Stomach (tissue), 9 donors: ENCODE data around the gene CTIF. TPM values are rescaled to one million over a fixed set of nuclear protein-coding genes. Genes with fewer than 3 reads are reported as not detected.

Experiments used
- DNase-seq, 2 donors: peaks; one replicate each; pipeline versions ENCODE4 v3.0.0 to v3.0.0-alpha.2; 2013 to 2019
- H3K27ac ChIP-seq, 5 donors: fragments of 200-600 bp in 4 of 5; sonication (generic) in 4 of 5; one replicate each; pipeline ENCODE4 v1.5.1; 2013 to 2019; ENCODE audit warnings: mild to moderate bottlenecking in 1 of 5, moderate library complexity in 1 of 5
- H3K27me3 ChIP-seq, 3 donors: fragments of 200-600 bp; sonication (generic); one replicate each; pipeline ENCODE4 v1.5.1; 2017 to 2019; ENCODE audit warnings: mixed run types in 1 of 3
- H3K36me3 ChIP-seq, 4 donors: fragments of 200-600 bp; sonication (generic); 1 replicate in 3 of 4; 2 replicates in 1 of 4; pipeline ENCODE4 v1.5.1; 2016 to 2019
- H3K4me1 ChIP-seq, 4 donors: fragments of 200-600 bp; sonication (generic); one replicate each; pipeline ENCODE4 v1.5.1; 2016 to 2019
- H3K4me3 ChIP-seq, 4 donors: fragments of 200-600 bp; sonication (generic) in 3 of 4; one replicate each; pipeline ENCODE4 v1.5.1; 2016 to 2019; ENCODE audit warnings: mild to moderate bottlenecking in 1 of 4
- H3K9me3 ChIP-seq, 4 donors: fragments of 200-600 bp; sonication (generic); one replicate each; pipeline ENCODE4 v1.5.1; 2016 to 2019
- CTCF ChIP-seq, 7 experiments: fragments of 450-650 bp in 4 of 7; fragments of 200-600 bp in 3 of 7; sonication (generic) in 3 of 7; IDR thresholded peaks; one replicate each; pipeline ENCODE4 v1.5.1; 2016 to 2019; ENCODE audit warnings: antibody characterized with exemption in 7 of 7, control low read depth in 2 of 7, mild to moderate bottlenecking in 1 of 7
- EP300 ChIP-seq: sonication (generic); formaldehyde crosslinking; IDR thresholded peaks from one replicate; pipeline ENCODE4 v1.6.1; 2017; ENCODE audit warnings: antibody characterized with exemption
- POLR2A ChIP-seq, 4 donors: fragments of 450-650 bp; IDR thresholded peaks; one replicate each; pipeline ENCODE4 v1.6.1; 2016; ENCODE audit warnings: antibody characterized with exemption in 4 of 4, control low read depth in 2 of 4, mild to moderate bottlenecking in 1 of 4, moderate library complexity in 1 of 4
- POLR2AphosphoS5 ChIP-seq, 3 donors: sonication (generic); formaldehyde crosslinking; IDR thresholded peaks; one replicate each; pipeline ENCODE4 v1.6.1; 2016; ENCODE audit warnings: antibody characterized with exemption in 3 of 3
- WGBS, 5 donors: extraction: QIAGEN DNeasy Blood & Tissue Kit in 3 of 5; methylation state at CpG; one replicate each; pipeline versions ENCODE4 v1.1.5 to v1.1.7; 2013 to 2018; 5-methylcytosine and 5-hydroxymethylcytosine counted together
- intact Hi-C: fragments of 100-400 bp; cut with DNase I; formaldehyde crosslinking; loops from one replicate; pipeline ENCODE4 v1.15.1; 2023; ENCODE audit warnings: low total_unique reads
- polyA plus RNA-seq, 3 donors: library from polyadenylated mRNA; stranded (reverse); fragments of 200-250 nt; gene quantifications; one replicate each; pipeline ENCODE4 v1.2.3, GENCODE V29; 2013
- total RNA-seq, 5 donors: library from RNA; depleted of rRNA; stranded (reverse); fragments of >200 nt; gene quantifications; one replicate each; pipeline versions ENCODE4 v1.1.0 to v1.2.3, GENCODE V29; 2014 to 2016
- donor health status: healthy with polysubstance abuse.
- donor health status: Bipolar disorder and iron deficiency.
- donor health status: healthy.

The CTIF gene
- total and polyA plus RNA-seq, 8 donors: 16.3 to 105 (median 30.3) TPM

- WGBS, 5 donors: 79 to 85% (median 80%) methylated on average over 10 to 15 of the region's 15 CpGs
- DNase-seq: no peak
- H3K4me1 ChIP-seq: peaks cover 0 to 8% (median 2%) of the 10 kb centered on the region in 4 donors
Measured at GRCh38 chr18:48861181-48861708, 322.4 kb downstream of the CTIF start.

GRCh38 chr18:48862132-48862531, 323.3 kb downstream of the CTIF start:
- Histone ChIP-seq H3K27ac (no peak overlapping the region), H3K4me1 (peaks cover 0 to 17% (median 7%) of the 10 kb centered on the region in 4 donors), H3K9me3 (no peaks in the 10 kb centered on the region), H3K27me3 (no peaks in the 10 kb centered on the region), H3K4me3 (no peak overlapping the region), H3K36me3 (peaks cover 0 to 30% (median 12%) of the 10 kb centered on the region in 4 donors)
- TF ChIP-seq CTCF (IDR thresholded peaks at IDR 0.05) (no peak), EP300 (no peak), POLR2AphosphoS5 (IDR thresholded peaks at IDR 0.05) (no peak), POLR2A (IDR thresholded peaks at IDR 0.05) (no peak)
- 90 to 97% (median 95%) methylated on average over 15 to 16 of the region's 16 CpGs for WGBS, 5 donors
- intact Hi-C loops: no loop called here
- no peak for DNase-seq

More at GRCh38 chr18:48861181-48861708, 322.4 kb downstream of the CTIF start:
- no peaks in the 10 kb centered on the region for H3K9me3 ChIP-seq
- no peaks in the 10 kb centered on the region for H3K27me3 ChIP-seq
- no peak overlapping the region for H3K4me3 ChIP-seq
- intact Hi-C loops: no loop called here
- peaks cover 0 to 30% (median 12%) of the 10 kb centered on the region in 4 donors for H3K36me3 ChIP-seq
- TF ChIP-seq EP300: no peak
- no peak for TF ChIP-seq POLR2AphosphoS5 (IDR thresholded peaks at IDR 0.05)
- TF ChIP-seq POLR2A (IDR thresholded peaks at IDR 0.05): no peak
- no peak for TF ChIP-seq CTCF (IDR thresholded peaks at IDR 0.05)
- H3K27ac ChIP-seq: no peak overlapping the region

GRCh38 chr18:48862678-48863270, 323.9 kb downstream of the CTIF start:
- Histone ChIP-seq H3K36me3 (peaks cover 0 to 25% (median 6%) of the 10 kb centered on the region in 4 donors), H3K4me3 (no peak overlapping the region), H3K9me3 (no peaks in the 10 kb centered on the region), H3K27me3 (no peaks in the 10 kb centered on the region), H3K27ac (no peak overlapping the region), H3K4me1 (peaks cover 0 to 19% (median 7%) of the 10 kb centered on the region in 4 donors)
- no peak for DNase-seq
- TF ChIP-seq POLR2AphosphoS5 (IDR thresholded peaks at IDR 0.05): no peak
- TF ChIP-seq EP300: no peak
- no peak for TF ChIP-seq POLR2A (IDR thresholded peaks at IDR 0.05)
- TF ChIP-seq CTCF (IDR thresholded peaks at IDR 0.05): no peak
- WGBS, 5 donors: 87 to 93% (median 91%) methylated on average over 20 to 22 of the region's 22 CpGs
- intact Hi-C loops: no loop called here

GRCh38 chr18:48863432-48864065, 324.7 kb downstream of the CTIF start:
- Histone ChIP-seq H3K27me3 (no peaks in the 10 kb centered on the region), H3K4me3 (no peak overlapping the region), H3K27ac (no peak overlapping the region), H3K9me3 (no peaks in the 10 kb centered on the region), H3K4me1 (peaks cover 0 to 23% (median 7%) of the 10 kb centered on the region in 4 donors), H3K36me3 (peaks cover 0 to 22% (median 6%) of the 10 kb centered on the region in 4 donors)
- WGBS, 5 donors: 86 to 94% (median 90%) methylated on average over 8 of the region's 8 CpGs
- no peak for TF ChIP-seq POLR2A (IDR thresholded peaks at IDR 0.05)
- no peak for TF ChIP-seq POLR2AphosphoS5 (IDR thresholded peaks at IDR 0.05)
- TF ChIP-seq CTCF (IDR thresholded peaks at IDR 0.05): no peak
- TF ChIP-seq EP300: no peak
- no peak for DNase-seq
- intact Hi-C loops: no loop called here
